ENCODE measurements around the gene TMEM88.

TMEM88 gene

GRCh38 chr17:7888184-7888920 is 33.5 kb downstream of the TMEM88 start, which contains the start of gene CHD3:
TSS of gene CHD3 (plus strand) at chr17:7888789. CDS start at chr17:7889001, 212 bp downstream.
- Histone ChIP-seq H3K36me3 (ENCODE audit: control insufficient read depth, insufficient read depth, low read length) (peaks cover 4% of the 10 kb centered on the region), H3K27me3 (ENCODE audit: control insufficient read depth, insufficient read depth, low read length) (no peaks in the 10 kb centered on the region), H3K4me1 (ENCODE audit: control insufficient read depth, insufficient read depth, low read length) (peaks cover 6% of the 10 kb centered on the region), H3K9ac (ENCODE audit: low read depth, low read length) (peak within 1 kb of the TSS; percentile 70), H3K9me3 (ENCODE audit: control insufficient read depth, insufficient read depth, low read length) (no peaks in the 10 kb centered on the region), H3K4me3 (ENCODE audit: low read depth, low read length) (peak within 1 kb of the TSS; percentile 85)

- Histone ChIP-seq H3K4me3 (ENCODE audit: low read depth, low read length) (no peak overlapping the region), H3K4me1 (ENCODE audit: control insufficient read depth, insufficient read depth, low read length) (peaks cover 6% of the 10 kb centered on the region), H3K36me3 (ENCODE audit: control insufficient read depth, insufficient read depth, low read length) (peaks cover 4% of the 10 kb centered on the region), H3K27me3 (ENCODE audit: control insufficient read depth, insufficient read depth, low read length) (no peaks in the 10 kb centered on the region), H3K9me3 (ENCODE audit: control insufficient read depth, insufficient read depth, low read length) (no peaks in the 10 kb centered on the region), H3K9ac (ENCODE audit: low read depth, low read length) (no peak overlapping the region)
Observed at GRCh38 chr17:7889166-7889955, 34.5 kb downstream of the TMEM88 start.

GRCh38 chr17:7893187-7893880 is 38.5 kb downstream of the TMEM88 start:
- H3K9me3 ChIP-seq (ENCODE audit: control insufficient read depth, insufficient read depth, low read length), result no peaks in the 10 kb centered on the region
- peaks cover 7% of the 10 kb centered on the region for H3K36me3 ChIP-seq (ENCODE audit: control insufficient read depth, insufficient read depth, low read length)

GRCh38 chr17:7894226-7894625 is 39.4 kb downstream of the TMEM88 start:
- Histone ChIP-seq H3K9ac (ENCODE audit: low read depth, low read length) (no peak overlapping the region), H3K36me3 (ENCODE audit: control insufficient read depth, insufficient read depth, low read length) (peaks cover 8% of the 10 kb centered on the region), H3K4me3 (ENCODE audit: low read depth, low read length) (no peak overlapping the region), H3K9me3 (ENCODE audit: control insufficient read depth, insufficient read depth, low read length) (no peaks in the 10 kb centered on the region), H3K27me3 (ENCODE audit: control insufficient read depth, insufficient read depth, low read length) (no peaks in the 10 kb centered on the region), H3K4me1 (ENCODE audit: control insufficient read depth, insufficient read depth, low read length) (no peaks in the 10 kb centered on the region)

More at GRCh38 chr17:7893187-7893880, 38.5 kb downstream of the TMEM88 start:
- no peak overlapping the region for H3K9ac ChIP-seq (ENCODE audit: low read depth, low read length)
- H3K4me1 ChIP-seq (ENCODE audit: control insufficient read depth, insufficient read depth, low read length), result peaks cover 2% of the 10 kb centered on the region
- no peaks in the 10 kb centered on the region for H3K27me3 ChIP-seq (ENCODE audit: control insufficient read depth, insufficient read depth, low read length)
- H3K4me3 ChIP-seq (ENCODE audit: low read depth, low read length), result no peak overlapping the region

GRCh38 chr17:7894866-7895265 is 40.0 kb downstream of the TMEM88 start:
- H3K9ac ChIP-seq (ENCODE audit: low read depth, low read length), result no peak overlapping the region
- H3K36me3 ChIP-seq (ENCODE audit: control insufficient read depth, insufficient read depth, low read length), result peaks cover 15% of the 10 kb centered on the region

GRCh38 chr17:7897090-7897489 is 42.2 kb downstream of the TMEM88 start:
- Histone ChIP-seq H3K4me1 (ENCODE audit: control insufficient read depth, insufficient read depth, low read length) (no peaks in the 10 kb centered on the region), H3K4me3 (ENCODE audit: low read depth, low read length) (no peak overlapping the region), H3K9me3 (ENCODE audit: control insufficient read depth, insufficient read depth, low read length) (no peaks in the 10 kb centered on the region), H3K27me3 (ENCODE audit: control insufficient read depth, insufficient read depth, low read length) (no peaks in the 10 kb centered on the region), H3K36me3 (ENCODE audit: control insufficient read depth, insufficient read depth, low read length) (peaks cover 13% of the 10 kb centered on the region), H3K9ac (ENCODE audit: low read depth, low read length) (no peak overlapping the region)

More at GRCh38 chr17:7894866-7895265, 40.0 kb downstream of the TMEM88 start:
- H3K4me3 ChIP-seq (ENCODE audit: low read depth, low read length), result no peak overlapping the region
- H3K9me3 ChIP-seq (ENCODE audit: control insufficient read depth, insufficient read depth, low read length), result no peaks in the 10 kb centered on the region
- H3K4me1 ChIP-seq (ENCODE audit: control insufficient read depth, insufficient read depth, low read length), result no peaks in the 10 kb centered on the region
- H3K27me3 ChIP-seq (ENCODE audit: control insufficient read depth, insufficient read depth, low read length), result no peaks in the 10 kb centered on the region

- Histone ChIP-seq H3K9me3 (ENCODE audit: control insufficient read depth, insufficient read depth, low read length) (no peaks in the 10 kb centered on the region), H3K27me3 (ENCODE audit: control insufficient read depth, insufficient read depth, low read length) (no peaks in the 10 kb centered on the region), H3K9ac (ENCODE audit: low read depth, low read length) (no peak overlapping the region), H3K4me1 (ENCODE audit: control insufficient read depth, insufficient read depth, low read length) (no peaks in the 10 kb centered on the region), H3K36me3 (ENCODE audit: control insufficient read depth, insufficient read depth, low read length) (peaks cover 14% of the 10 kb centered on the region), H3K4me3 (ENCODE audit: low read depth, low read length) (no peak overlapping the region)
Observed at GRCh38 chr17:7897773-7898172, 42.9 kb downstream of the TMEM88 start.

GRCh38 chr17:7903154-7904103 is 48.6 kb downstream of the TMEM88 start:
- no peak overlapping the region for H3K9ac ChIP-seq (ENCODE audit: low read depth, low read length)
- H3K36me3 ChIP-seq (ENCODE audit: control insufficient read depth, insufficient read depth, low read length), result peaks cover 31% of the 10 kb centered on the region
- no peak overlapping the region for H3K4me3 ChIP-seq (ENCODE audit: low read depth, low read length)
- no peaks in the 10 kb centered on the region for H3K27me3 ChIP-seq (ENCODE audit: control insufficient read depth, insufficient read depth, low read length)
- H3K4me1 ChIP-seq (ENCODE audit: control insufficient read depth, insufficient read depth, low read length), result no peaks in the 10 kb centered on the region
- no peaks in the 10 kb centered on the region for H3K9me3 ChIP-seq (ENCODE audit: control insufficient read depth, insufficient read depth, low read length)
